Measurements from ENCODE around the gene SHROOM4.

DNA sequence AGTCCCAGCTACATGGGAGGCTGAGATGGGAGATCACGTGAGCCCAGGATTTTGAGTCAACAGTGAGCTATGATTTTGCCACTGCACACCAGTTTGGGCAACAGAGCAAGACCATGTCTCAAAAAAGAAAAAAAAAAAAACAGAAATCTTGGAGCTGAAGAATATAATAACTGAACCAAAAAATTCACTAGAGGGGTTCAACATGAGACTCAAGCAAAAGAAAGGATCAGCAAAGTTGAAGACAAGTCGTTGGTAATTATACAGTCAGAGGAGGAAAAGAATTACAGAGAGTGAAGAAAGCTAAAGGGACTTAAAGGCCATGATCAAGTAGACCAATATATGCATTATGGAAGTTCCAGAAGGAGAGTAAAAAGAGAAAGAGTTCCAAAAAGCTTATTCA is 26.9 kb downstream of the SHROOM4 start:
- TF ChIP-seq, protein P1, sequence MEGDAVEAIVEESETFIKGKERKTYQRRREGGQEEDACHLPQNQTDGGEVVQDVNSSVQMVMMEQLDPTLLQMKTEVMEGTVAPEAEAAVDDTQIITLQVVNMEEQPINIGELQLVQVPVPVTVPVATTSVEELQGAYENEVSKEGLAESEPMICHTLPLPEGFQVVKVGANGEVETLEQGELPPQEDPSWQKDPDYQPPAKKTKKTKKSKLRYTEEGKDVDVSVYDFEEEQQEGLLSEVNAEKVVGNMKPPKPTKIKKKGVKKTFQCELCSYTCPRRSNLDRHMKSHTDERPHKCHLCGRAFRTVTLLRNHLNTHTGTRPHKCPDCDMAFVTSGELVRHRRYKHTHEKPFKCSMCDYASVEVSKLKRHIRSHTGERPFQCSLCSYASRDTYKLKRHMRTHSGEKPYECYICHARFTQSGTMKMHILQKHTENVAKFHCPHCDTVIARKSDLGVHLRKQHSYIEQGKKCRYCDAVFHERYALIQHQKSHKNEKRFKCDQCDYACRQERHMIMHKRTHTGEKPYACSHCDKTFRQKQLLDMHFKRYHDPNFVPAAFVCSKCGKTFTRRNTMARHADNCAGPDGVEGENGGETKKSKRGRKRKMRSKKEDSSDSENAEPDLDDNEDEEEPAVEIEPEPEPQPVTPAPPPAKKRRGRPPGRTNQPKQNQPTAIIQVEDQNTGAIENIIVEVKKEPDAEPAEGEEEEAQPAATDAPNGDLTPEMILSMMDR (IDR thresholded peaks at IDR 0.05; ENCODE audit: low read depth, low read length, poor library complexity, severe bottlenecking), result no peak
- no peak for TF ChIP-seq EZH2phosphoT487 (IDR thresholded peaks at IDR 0.05; ENCODE audit: borderline replicate concordance, low read length)

Data from DOHH2 (cell line).